ENCODE results near the gene STX1B. TPM values are rescaled to one million over a fixed set of nuclear protein-coding genes. Genes with fewer than 3 reads are reported as not detected.

The STX1B gene
- total RNA-seq, 4 donors from 2014 or later: 0.13 to 0.36 TPM; not detected in 2

DNA sequence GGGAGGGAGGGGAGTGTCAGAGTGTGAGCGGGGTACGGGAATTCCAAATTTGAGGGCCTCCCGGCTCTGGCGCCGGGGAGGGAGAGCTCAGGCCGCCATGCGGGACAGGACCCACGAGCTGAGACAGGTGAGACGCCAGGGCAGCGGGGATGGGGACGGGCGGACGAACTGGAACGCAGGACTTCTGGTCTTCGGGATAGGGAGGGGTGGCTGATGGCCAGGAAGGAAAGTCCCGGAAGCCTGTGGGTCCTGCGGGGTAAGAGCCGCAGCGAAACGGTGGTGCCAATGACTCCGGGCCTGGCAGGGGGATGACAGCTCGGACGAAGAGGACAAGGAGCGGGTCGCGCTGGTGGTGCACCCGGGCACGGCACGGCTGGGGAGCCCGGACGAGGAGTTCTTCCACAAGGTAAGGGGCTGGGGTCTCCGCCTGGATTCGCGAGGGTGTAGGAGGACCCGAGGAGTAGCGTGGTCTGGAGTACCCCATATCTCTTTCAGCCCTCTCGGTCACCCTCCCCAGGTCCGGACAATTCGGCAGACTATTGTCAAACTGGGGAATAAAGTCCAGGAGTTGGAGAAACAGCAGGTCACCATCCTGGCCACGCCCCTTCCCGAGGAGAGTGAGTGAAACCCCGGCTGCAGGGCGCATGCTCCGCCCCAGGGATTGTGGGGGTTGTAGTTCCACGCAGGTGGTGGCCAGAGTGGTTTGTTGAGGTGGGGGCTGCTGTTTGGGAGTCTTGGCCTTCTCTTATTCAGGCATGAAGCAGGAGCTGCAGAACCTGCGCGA, 23.5 kb upstream of the STX1B start:
- Histone ChIP-seq H3K9me3 (no peaks in the 10 kb centered on the region), H3K4me1 (peaks cover 8 to 14% of the 10 kb centered on the region in 2 donors), H3K27ac (peak overlapping the region; percentile 91 to 98 (median 92)), H3K36me3 (peaks cover 0 to 43% of the 10 kb centered on the region in 2 donors), H3K27me3 (no peaks in the 10 kb centered on the region), H3K4me3 (peak overlapping the region; percentile 82 to 99 (median 95))
- intact Hi-C loops (cut with DNase I; ENCODE audit: low total_unique reads): loop anchor here (1.0 to 5.0 kb wide), 6 partner anchors 37 to 423 kb away; partner anchors contain the start of genes ARMC5, TRIM72, ZNF646 and ZNF668
- TF ChIP-seq POLR2A (IDR thresholded peaks at IDR 0.05): peak; percentile 67 to 73
- TF ChIP-seq, protein P1, sequence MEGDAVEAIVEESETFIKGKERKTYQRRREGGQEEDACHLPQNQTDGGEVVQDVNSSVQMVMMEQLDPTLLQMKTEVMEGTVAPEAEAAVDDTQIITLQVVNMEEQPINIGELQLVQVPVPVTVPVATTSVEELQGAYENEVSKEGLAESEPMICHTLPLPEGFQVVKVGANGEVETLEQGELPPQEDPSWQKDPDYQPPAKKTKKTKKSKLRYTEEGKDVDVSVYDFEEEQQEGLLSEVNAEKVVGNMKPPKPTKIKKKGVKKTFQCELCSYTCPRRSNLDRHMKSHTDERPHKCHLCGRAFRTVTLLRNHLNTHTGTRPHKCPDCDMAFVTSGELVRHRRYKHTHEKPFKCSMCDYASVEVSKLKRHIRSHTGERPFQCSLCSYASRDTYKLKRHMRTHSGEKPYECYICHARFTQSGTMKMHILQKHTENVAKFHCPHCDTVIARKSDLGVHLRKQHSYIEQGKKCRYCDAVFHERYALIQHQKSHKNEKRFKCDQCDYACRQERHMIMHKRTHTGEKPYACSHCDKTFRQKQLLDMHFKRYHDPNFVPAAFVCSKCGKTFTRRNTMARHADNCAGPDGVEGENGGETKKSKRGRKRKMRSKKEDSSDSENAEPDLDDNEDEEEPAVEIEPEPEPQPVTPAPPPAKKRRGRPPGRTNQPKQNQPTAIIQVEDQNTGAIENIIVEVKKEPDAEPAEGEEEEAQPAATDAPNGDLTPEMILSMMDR (IDR thresholded peaks at IDR 0.05 in 4 of 5, conservative IDR thresholded peaks at IDR 0.05 in 1 of 5): no peak
- in situ Hi-C loops (cut with MboI; ENCODE audit: low sequenced_read_pairs in 4 of 4): loop anchor here in 1 of 4 donors (5.0 kb wide), 1 partner anchor 43 kb away; no protein-coding TSS in a partner anchor
- DNase-seq (peak; percentile 88 to 89), ATAC-seq (peak; percentile 70 to 71)

DNA sequence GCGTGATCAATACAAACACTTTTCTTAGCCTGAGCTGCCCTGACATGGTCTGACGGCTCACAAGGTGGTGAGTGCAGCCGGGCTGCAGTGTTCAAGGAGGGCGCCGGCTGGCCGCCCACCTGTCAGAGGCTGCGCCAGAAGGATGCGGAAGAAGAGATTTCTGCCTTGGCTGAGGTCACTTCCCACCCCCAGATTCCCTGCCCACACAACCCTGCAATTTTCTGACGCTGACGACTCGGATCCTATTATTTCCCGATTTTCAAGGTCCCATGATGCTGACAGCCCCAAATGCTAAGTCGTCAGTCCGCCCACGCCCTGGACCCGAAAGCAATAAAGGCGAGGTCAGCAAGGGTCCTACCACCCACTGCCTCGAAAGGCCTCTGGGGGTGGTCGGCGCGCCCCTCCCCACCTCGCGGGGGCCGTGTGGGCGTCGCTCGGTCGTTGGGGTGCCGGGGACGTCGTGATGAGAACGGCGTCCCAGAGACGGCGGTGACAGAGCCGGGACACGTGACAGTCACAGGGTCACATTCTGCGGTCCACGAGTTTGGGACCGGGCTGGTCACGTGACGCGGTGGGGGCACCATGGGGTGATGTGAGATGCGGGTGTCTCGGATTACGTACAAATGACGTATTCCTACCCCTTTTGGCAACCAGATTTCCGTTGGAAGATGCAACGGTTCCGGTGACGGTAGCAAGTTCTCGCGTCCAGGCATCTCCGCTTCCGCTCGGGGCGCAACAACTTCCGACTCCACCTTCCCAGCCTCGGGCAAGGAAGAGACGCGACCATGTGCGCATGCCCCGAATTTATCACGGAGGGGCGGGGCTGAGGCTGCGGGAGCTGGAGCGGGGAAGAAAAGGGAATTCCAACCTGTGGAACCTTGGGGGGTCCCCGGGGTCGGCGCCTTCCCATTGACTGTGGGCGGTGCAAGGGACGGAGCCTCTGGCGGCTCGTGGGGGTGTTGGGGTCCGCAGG, 22.6 kb upstream of the STX1B start, which contains the start of gene STX4:
Gene STX4 (plus strand): TSS at position 823 of the 973 bp plus-strand sequence. CDS start 248 bp downstream, outside the sequence.
- Histone ChIP-seq H3K9me3 (no peaks in the 10 kb centered on the region), H3K27ac (peak within 1 kb of the TSS; percentile 91 to 98 (median 92)), H3K4me3 (peak within 1 kb of the TSS; percentile 82 to 99 (median 95)), H3K27me3 (no peaks in the 10 kb centered on the region), H3K4me1 (peaks cover 8 to 14% of the 10 kb centered on the region in 2 donors), H3K36me3 (peaks cover 0 to 34% of the 10 kb centered on the region in 2 donors)
- peak; percentile 91 to 93 for ATAC-seq
- in situ Hi-C loops (cut with MboI; ENCODE audit: low sequenced_read_pairs in 4 of 4) (loop anchor here in 1 of 4 donors (5.0 kb wide), 1 partner anchor 44 kb away; no protein-coding TSS in a partner anchor), intact Hi-C loops (cut with DNase I; ENCODE audit: low total_unique reads) (loop anchor here (1.0 to 5.0 kb wide), 6 partner anchors 36 to 424 kb away; partner anchors contain the start of genes ARMC5, TRIM72, ZNF646 and ZNF668)
- DNase-seq: peak; percentile 97 to 98
- TF ChIP-seq, protein P1 (IDR thresholded peaks at IDR 0.05 in 4 of 5, conservative IDR thresholded peaks at IDR 0.05 in 1 of 5): peak in 3 of 5 experiments; percentile 2 to 54 (median 44)
- peak; percentile 54 to 68 for TF ChIP-seq POLR2A (IDR thresholded peaks at IDR 0.05)

DNA sequence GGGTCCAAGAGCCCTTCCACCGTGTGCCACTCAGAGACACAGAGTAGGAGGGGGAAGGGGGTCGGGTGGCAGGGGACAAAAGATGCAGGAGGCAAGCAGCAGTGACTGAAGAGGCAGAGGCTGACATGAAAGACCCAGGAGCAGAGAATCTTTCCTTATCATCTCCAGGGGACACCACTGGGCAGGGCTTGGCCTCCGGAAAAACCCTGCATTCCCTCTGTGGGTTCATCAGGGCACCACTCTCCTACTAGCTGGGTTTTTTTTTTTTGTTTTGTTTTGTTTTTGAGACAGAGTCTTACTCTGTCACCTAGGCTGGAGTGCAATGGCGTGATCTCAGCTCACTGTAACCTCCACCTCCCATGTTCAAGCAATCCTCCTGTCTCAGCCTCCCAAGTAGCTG, 20.8 kb upstream of the STX1B start:
- no peaks in the 10 kb centered on the region for H3K9me3 ChIP-seq
- intact Hi-C loops (cut with DNase I; ENCODE audit: low total_unique reads): loop anchor here (5.0 kb wide), 2 partner anchors 181 to 426 kb away; partner anchors contain the start of genes ARMC5 and TRIM72
- ATAC-seq: no peak
- no peaks in the 10 kb centered on the region for H3K27me3 ChIP-seq
- TF ChIP-seq, protein P1 (IDR thresholded peaks at IDR 0.05 in 4 of 5, conservative IDR thresholded peaks at IDR 0.05 in 1 of 5): no peak
- TF ChIP-seq POLR2A (IDR thresholded peaks at IDR 0.05): no peak
- no peak overlapping the region for H3K4me3 ChIP-seq
- peaks cover 0 to 18% of the 10 kb centered on the region in 2 donors for H3K36me3 ChIP-seq
- peaks cover 8 to 14% of the 10 kb centered on the region in 2 donors for H3K4me1 ChIP-seq
- H3K27ac ChIP-seq: no peak overlapping the region
- DNase-seq: no peak
- in situ Hi-C loops (cut with MboI; ENCODE audit: low sequenced_read_pairs in 4 of 4): loop anchor here in 1 of 4 donors (5.0 kb wide), 1 partner anchor 46 kb away; no protein-coding TSS in a partner anchor

DNA sequence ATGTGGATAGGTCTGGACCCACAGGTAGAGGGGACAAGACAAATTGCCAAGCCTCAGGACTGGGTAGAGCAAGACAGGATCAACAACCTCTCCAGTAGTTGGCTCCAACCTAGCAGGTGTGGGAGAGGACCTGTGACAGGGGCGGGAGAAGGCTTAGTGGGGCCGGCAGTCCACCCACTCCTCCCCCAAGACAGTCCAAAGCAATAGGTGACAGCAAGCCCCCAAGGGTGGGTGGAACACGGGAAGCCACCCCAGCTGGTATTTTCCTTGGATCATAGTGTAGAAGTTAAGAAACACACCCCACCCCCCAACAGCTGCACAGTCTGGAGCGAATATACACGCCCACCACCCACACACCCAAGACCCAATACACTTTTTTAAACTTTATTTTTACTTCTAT, 18.8 kb upstream of the STX1B start:
- ATAC-seq (no peak), DNase-seq (no peak)
- Histone ChIP-seq H3K4me3 (no peak overlapping the region), H3K36me3 (no peaks in the 10 kb centered on the region), H3K4me1 (peaks cover 1 to 4% of the 10 kb centered on the region in 2 donors), H3K27me3 (no peaks in the 10 kb centered on the region), H3K27ac (no peak overlapping the region), H3K9me3 (no peaks in the 10 kb centered on the region)
- no peak for TF ChIP-seq POLR2A (IDR thresholded peaks at IDR 0.05)
- TF ChIP-seq, protein P1 (IDR thresholded peaks at IDR 0.05 in 4 of 5, conservative IDR thresholded peaks at IDR 0.05 in 1 of 5): no peak
- in situ Hi-C loops (cut with MboI; ENCODE audit: low sequenced_read_pairs in 4 of 4): no loop called here
- intact Hi-C loops (cut with DNase I; ENCODE audit: low total_unique reads): no loop called here
